Measurements from ENCODE around the gene FRMD3.

The FRMD3 gene

GRCh38 chr9:83285445-83286225, 252.6 kb downstream of the FRMD3 start:
- Histone ChIP-seq H3K9ac (ENCODE audit: low read depth, low read length) (no peak overlapping the region), H3K4me3 (ENCODE audit: low read depth, low read length) (no peak overlapping the region), H3K36me3 (ENCODE audit: control insufficient read depth, insufficient read depth, low read length) (no peaks in the 10 kb centered on the region), H3K27me3 (ENCODE audit: control insufficient read depth, insufficient read depth, low read length) (no peaks in the 10 kb centered on the region), H3K9me3 (ENCODE audit: control insufficient read depth, insufficient read depth, low read length) (no peaks in the 10 kb centered on the region), H3K4me1 (ENCODE audit: control insufficient read depth, insufficient read depth, low read length) (no peaks in the 10 kb centered on the region)

DNA sequence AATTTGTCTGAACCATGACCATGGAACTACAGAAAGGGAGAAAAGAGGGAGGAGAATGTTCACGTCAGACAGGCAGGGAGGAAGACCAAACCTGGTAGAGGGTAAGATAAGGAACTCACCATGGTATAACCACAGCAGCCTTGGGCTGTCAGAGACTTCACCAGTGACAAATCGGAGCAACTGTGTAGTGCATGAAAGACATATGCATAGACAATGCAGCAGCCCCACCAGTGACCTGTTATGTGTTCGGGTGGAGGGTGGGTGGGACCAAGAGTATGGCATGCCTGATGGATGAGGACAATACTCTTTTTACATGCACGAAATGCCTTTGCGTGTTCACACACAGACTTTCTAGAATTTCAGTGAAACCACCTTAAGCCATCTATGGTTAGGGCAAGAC, 253.5 kb downstream of the FRMD3 start:
- no peaks in the 10 kb centered on the region for H3K4me1 ChIP-seq (ENCODE audit: control insufficient read depth, insufficient read depth, low read length)
- H3K9ac ChIP-seq (ENCODE audit: low read depth, low read length), result no peak overlapping the region
- no peaks in the 10 kb centered on the region for H3K27me3 ChIP-seq (ENCODE audit: control insufficient read depth, insufficient read depth, low read length)
- H3K4me3 ChIP-seq (ENCODE audit: low read depth, low read length), result no peak overlapping the region
- H3K9me3 ChIP-seq (ENCODE audit: control insufficient read depth, insufficient read depth, low read length), result no peaks in the 10 kb centered on the region
- H3K36me3 ChIP-seq (ENCODE audit: control insufficient read depth, insufficient read depth, low read length), result no peaks in the 10 kb centered on the region

DNA sequence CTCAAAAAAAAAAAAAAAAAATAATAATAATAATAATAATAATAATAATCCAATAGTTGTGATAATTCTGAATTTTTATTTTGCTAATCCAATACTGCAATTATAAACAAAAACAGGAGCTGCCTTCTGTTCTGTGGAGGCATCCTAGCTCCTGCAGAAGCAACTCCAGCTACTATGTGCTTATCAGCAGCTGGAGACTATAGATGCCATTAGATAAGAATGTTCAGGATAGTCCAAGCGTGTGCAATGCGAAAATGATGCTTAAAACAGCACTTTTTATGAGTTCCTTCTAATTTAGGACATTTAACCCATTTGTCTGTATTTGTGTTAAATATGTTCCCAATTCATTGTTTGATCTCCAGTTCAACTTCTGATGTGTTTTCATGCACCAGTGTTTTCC, 254.7 kb downstream of the FRMD3 start:
- Histone ChIP-seq H3K36me3 (ENCODE audit: control insufficient read depth, insufficient read depth, low read length) (no peaks in the 10 kb centered on the region), H3K9me3 (ENCODE audit: control insufficient read depth, insufficient read depth, low read length) (no peaks in the 10 kb centered on the region), H3K27me3 (ENCODE audit: control insufficient read depth, insufficient read depth, low read length) (no peaks in the 10 kb centered on the region), H3K4me1 (ENCODE audit: control insufficient read depth, insufficient read depth, low read length) (no peaks in the 10 kb centered on the region), H3K4me3 (ENCODE audit: low read depth, low read length) (no peak overlapping the region), H3K9ac (ENCODE audit: low read depth, low read length) (no peak overlapping the region)

DNA sequence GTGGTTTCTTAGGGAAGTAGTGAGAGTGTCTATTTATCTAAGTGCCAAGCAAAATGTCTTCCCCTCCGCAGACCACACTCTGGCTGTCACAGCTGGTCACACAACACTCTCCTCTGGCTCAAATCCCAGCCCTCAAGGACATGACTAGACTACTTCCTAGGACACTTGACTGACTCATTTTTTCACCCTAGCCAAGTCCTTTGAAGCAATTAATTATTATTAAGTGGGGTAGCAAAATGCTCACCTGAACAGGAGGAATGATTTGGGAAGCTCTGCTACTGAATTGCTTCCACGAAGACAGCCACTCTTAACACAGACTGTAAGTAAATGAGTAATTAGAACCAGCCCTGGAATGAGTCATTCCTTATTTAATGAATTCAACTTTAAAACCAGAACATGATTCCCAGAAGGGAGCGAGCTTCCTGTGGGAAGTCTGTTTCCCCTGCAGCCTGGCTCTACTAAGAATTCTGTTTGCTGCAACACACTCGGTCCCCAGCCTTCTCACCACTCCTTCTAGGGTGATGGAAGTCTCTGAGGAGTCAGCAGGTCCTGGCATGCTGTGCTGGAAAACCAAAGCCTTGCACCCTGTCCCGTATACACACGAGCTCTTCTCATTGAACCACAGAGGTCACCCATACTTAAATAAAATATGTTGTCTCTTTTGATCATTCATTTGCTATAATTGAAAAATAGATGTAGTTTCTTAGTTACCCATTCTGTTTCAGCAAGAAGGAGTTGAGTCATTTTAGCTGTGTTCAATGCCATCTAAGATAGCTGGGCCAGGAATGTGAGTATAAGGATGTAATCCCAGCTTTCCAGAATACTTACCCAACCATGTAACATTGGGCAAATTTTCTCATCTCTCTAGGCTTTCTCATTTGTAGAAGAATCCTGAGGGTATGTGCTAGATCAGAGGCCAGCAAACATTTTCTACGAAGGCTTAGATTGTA, 256.6 kb downstream of the FRMD3 start:
- Histone ChIP-seq H3K4me1 (ENCODE audit: control insufficient read depth, insufficient read depth, low read length) (no peaks in the 10 kb centered on the region), H3K9ac (ENCODE audit: low read depth, low read length) (no peak overlapping the region), H3K36me3 (ENCODE audit: control insufficient read depth, insufficient read depth, low read length) (no peaks in the 10 kb centered on the region), H3K9me3 (ENCODE audit: control insufficient read depth, insufficient read depth, low read length) (no peaks in the 10 kb centered on the region), H3K27me3 (ENCODE audit: control insufficient read depth, insufficient read depth, low read length) (no peaks in the 10 kb centered on the region), H3K4me3 (ENCODE audit: low read depth, low read length) (no peak overlapping the region)

- no peak overlapping the region for H3K9ac ChIP-seq (ENCODE audit: low read depth, low read length)
- no peaks in the 10 kb centered on the region for H3K4me1 ChIP-seq (ENCODE audit: control insufficient read depth, insufficient read depth, low read length)
- no peaks in the 10 kb centered on the region for H3K9me3 ChIP-seq (ENCODE audit: control insufficient read depth, insufficient read depth, low read length)
- H3K4me3 ChIP-seq (ENCODE audit: low read depth, low read length), result no peak overlapping the region
- no peaks in the 10 kb centered on the region for H3K27me3 ChIP-seq (ENCODE audit: control insufficient read depth, insufficient read depth, low read length)
- H3K36me3 ChIP-seq (ENCODE audit: control insufficient read depth, insufficient read depth, low read length), result no peaks in the 10 kb centered on the region
Observed at GRCh38 chr9:83280790-83281189, 257.4 kb downstream of the FRMD3 start.

GRCh38 chr9:83280268-83280667, 257.9 kb downstream of the FRMD3 start:
- Histone ChIP-seq H3K9ac (ENCODE audit: low read depth, low read length) (no peak overlapping the region), H3K4me1 (ENCODE audit: control insufficient read depth, insufficient read depth, low read length) (no peaks in the 10 kb centered on the region), H3K4me3 (ENCODE audit: low read depth, low read length) (no peak overlapping the region), H3K27me3 (ENCODE audit: control insufficient read depth, insufficient read depth, low read length) (no peaks in the 10 kb centered on the region), H3K36me3 (ENCODE audit: control insufficient read depth, insufficient read depth, low read length) (no peaks in the 10 kb centered on the region), H3K9me3 (ENCODE audit: control insufficient read depth, insufficient read depth, low read length) (no peaks in the 10 kb centered on the region)

GRCh38 chr9:83274787-83275186, 263.4 kb downstream of the FRMD3 start:
- Histone ChIP-seq H3K27me3 (ENCODE audit: control insufficient read depth, insufficient read depth, low read length) (no peaks in the 10 kb centered on the region), H3K36me3 (ENCODE audit: control insufficient read depth, insufficient read depth, low read length) (no peaks in the 10 kb centered on the region), H3K9me3 (ENCODE audit: control insufficient read depth, insufficient read depth, low read length) (no peaks in the 10 kb centered on the region), H3K4me1 (ENCODE audit: control insufficient read depth, insufficient read depth, low read length) (no peaks in the 10 kb centered on the region), H3K4me3 (ENCODE audit: low read depth, low read length) (no peak overlapping the region), H3K9ac (ENCODE audit: low read depth, low read length) (no peak overlapping the region)

GRCh38 chr9:83271665-83272071, 266.5 kb downstream of the FRMD3 start:
- H3K27me3 ChIP-seq (ENCODE audit: control insufficient read depth, insufficient read depth, low read length), result no peaks in the 10 kb centered on the region
- H3K4me3 ChIP-seq (ENCODE audit: low read depth, low read length), result no peak overlapping the region
- no peaks in the 10 kb centered on the region for H3K9me3 ChIP-seq (ENCODE audit: control insufficient read depth, insufficient read depth, low read length)
- no peaks in the 10 kb centered on the region for H3K4me1 ChIP-seq (ENCODE audit: control insufficient read depth, insufficient read depth, low read length)
- H3K9ac ChIP-seq (ENCODE audit: low read depth, low read length), result no peak overlapping the region
- H3K36me3 ChIP-seq (ENCODE audit: control insufficient read depth, insufficient read depth, low read length), result no peaks in the 10 kb centered on the region

DNA sequence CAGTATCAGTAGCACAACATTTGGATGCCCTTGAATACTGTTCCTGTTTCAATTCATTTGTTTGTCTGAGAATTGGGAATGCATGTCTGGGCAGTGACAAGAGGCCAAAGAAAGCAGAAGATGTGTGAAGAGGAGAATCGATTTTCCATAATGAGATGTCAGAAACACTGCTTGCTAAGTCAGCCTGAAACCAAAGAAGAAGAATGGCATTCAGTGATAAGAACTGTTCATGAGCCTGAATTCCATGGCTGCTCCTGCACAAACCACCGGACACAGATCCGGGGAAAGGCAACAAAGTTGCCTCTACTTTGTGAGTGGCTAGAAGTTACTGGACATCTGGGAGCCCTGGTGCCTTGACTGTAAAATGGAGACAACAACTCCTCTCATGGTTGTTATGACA, 268.1 kb downstream of the FRMD3 start:
- Histone ChIP-seq H3K27me3 (ENCODE audit: control insufficient read depth, insufficient read depth, low read length) (no peaks in the 10 kb centered on the region), H3K4me1 (ENCODE audit: control insufficient read depth, insufficient read depth, low read length) (no peaks in the 10 kb centered on the region), H3K4me3 (ENCODE audit: low read depth, low read length) (no peak overlapping the region), H3K9ac (ENCODE audit: low read depth, low read length) (no peak overlapping the region), H3K9me3 (ENCODE audit: control insufficient read depth, insufficient read depth, low read length) (no peaks in the 10 kb centered on the region), H3K36me3 (ENCODE audit: control insufficient read depth, insufficient read depth, low read length) (no peaks in the 10 kb centered on the region)

- Histone ChIP-seq H3K27me3 (ENCODE audit: control insufficient read depth, insufficient read depth, low read length) (no peaks in the 10 kb centered on the region), H3K4me1 (ENCODE audit: control insufficient read depth, insufficient read depth, low read length) (no peaks in the 10 kb centered on the region), H3K9ac (ENCODE audit: low read depth, low read length) (no peak overlapping the region), H3K9me3 (ENCODE audit: control insufficient read depth, insufficient read depth, low read length) (no peaks in the 10 kb centered on the region), H3K4me3 (ENCODE audit: low read depth, low read length) (no peak overlapping the region), H3K36me3 (ENCODE audit: control insufficient read depth, insufficient read depth, low read length) (no peaks in the 10 kb centered on the region)
Observed at GRCh38 chr9:83267741-83268140, 270.5 kb downstream of the FRMD3 start.

DNA sequence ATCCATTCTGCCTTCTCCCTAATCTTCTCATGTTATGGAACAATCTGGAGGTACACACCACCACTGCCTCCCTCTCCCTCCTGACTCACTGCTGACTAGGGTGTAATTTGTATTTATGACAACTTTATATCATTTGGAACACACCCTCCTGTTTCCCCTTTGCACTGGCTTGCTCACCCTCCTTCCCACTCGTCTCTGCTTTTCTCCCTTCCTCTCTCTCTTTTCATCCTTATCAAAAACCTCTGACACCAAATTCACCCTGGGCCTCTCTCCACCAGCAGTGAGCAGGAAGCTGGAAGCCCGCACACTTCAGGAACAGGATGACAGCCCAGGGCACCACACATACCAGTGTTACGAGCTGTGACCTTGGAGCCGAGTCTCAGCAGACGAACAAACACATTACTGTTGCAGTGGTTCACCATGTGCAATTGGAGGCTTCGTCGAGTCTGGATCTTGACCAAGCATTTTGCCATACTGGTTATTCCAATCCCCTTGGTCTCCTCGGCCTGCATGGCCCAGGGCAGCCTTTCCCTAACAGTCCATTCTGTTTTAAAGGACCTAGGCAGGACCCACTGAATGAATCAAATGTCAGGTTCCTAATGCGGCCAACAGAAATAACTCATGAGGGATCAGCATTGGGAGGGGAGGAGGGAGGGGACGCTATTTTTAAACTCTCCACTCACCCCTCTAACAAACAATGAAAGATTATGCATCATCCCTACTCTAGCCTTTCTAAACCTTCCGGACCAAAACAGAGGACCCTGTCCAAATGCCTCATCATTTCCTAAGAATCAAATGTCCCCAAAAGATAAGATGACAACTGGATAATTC, 271.3 kb downstream of the FRMD3 start:
- no peaks in the 10 kb centered on the region for H3K9me3 ChIP-seq (ENCODE audit: control insufficient read depth, insufficient read depth, low read length)
- no peaks in the 10 kb centered on the region for H3K27me3 ChIP-seq (ENCODE audit: control insufficient read depth, insufficient read depth, low read length)
- no peak overlapping the region for H3K9ac ChIP-seq (ENCODE audit: low read depth, low read length)
- no peak overlapping the region for H3K4me3 ChIP-seq (ENCODE audit: low read depth, low read length)
- no peaks in the 10 kb centered on the region for H3K4me1 ChIP-seq (ENCODE audit: control insufficient read depth, insufficient read depth, low read length)
- no peaks in the 10 kb centered on the region for H3K36me3 ChIP-seq (ENCODE audit: control insufficient read depth, insufficient read depth, low read length)
